Mesendoderm (in vitro differentiated cells): Measurements from ENCODE around the gene PSMB7.

Source experiments
- DNase-seq: peaks from one replicate; pipeline ENCODE4 v3.0.0; 2013
- H2AK5ac ChIP-seq: 2 replicates; pipeline ENCODE4 v1.6.1; 2013; ENCODE audit warnings: low read length, inconsistent platforms
- H2BK120ac ChIP-seq: 2 replicates; pipeline ENCODE4 v1.6.1; 2013; ENCODE audit warnings: low read depth, mild to moderate bottlenecking, low read length, moderate library complexity, mixed read lengths
- H2BK15ac ChIP-seq: replicated peaks from 2 replicates; pipeline ENCODE4 v1.6.1; 2013; ENCODE audit warnings: low read depth, mild to moderate bottlenecking, moderate library complexity
- H2BK5ac ChIP-seq: 2 replicates; pipeline ENCODE4 v1.6.1; 2013; ENCODE audit warnings: low read length, inconsistent platforms
- H3K18ac ChIP-seq: 2 replicates; pipeline ENCODE4 v1.6.1; 2013; ENCODE audit warnings: mild to moderate bottlenecking, low read length, mixed read lengths
- H3K23ac ChIP-seq: one replicate; pipeline ENCODE4 v1.6.1; 2013; ENCODE audit warnings: low read length
- H3K27ac ChIP-seq: 2 replicates; pipeline ENCODE4 v1.5.1; 2013; ENCODE audit warnings: low read depth, mild to moderate bottlenecking, inconsistent platforms, low read length, moderate library complexity
- H3K27me3 ChIP-seq: 2 replicates; pipeline ENCODE4 v1.6.1; 2013; ENCODE audit warnings: low read length, control low read depth, mild to moderate bottlenecking, inconsistent platforms; ENCODE audit not compliant: insufficient read depth, poor library complexity
- H3K36me3 ChIP-seq: 2 replicates; pipeline ENCODE4 v1.6.1; 2013; ENCODE audit warnings: low read length, inconsistent platforms; ENCODE audit not compliant: control insufficient read depth, insufficient read depth
- H3K4ac ChIP-seq: one replicate; pipeline ENCODE4 v1.6.1; 2013; ENCODE audit warnings: low read depth, mild to moderate bottlenecking, low read length, moderate library complexity
- H3K4me1 ChIP-seq: 2 replicates; pipeline ENCODE4 v1.6.1; 2013; ENCODE audit warnings: low read depth, low read length, inconsistent platforms; ENCODE audit not compliant: control insufficient read depth
- H3K4me2 ChIP-seq: 2 replicates; pipeline ENCODE4 v1.6.1; 2013; ENCODE audit warnings: low read length
- H3K4me3 ChIP-seq: 2 replicates; pipeline ENCODE4 v1.5.1; 2013; ENCODE audit warnings: mild to moderate bottlenecking, low read length
- H3K56ac ChIP-seq: one replicate; pipeline ENCODE4 v1.6.1; 2013; ENCODE audit warnings: low read length
- H3K79me1 ChIP-seq: 2 replicates; pipeline ENCODE4 v1.6.1; 2013; ENCODE audit warnings: low read length, inconsistent platforms
- H3K79me2 ChIP-seq: 2 replicates; pipeline ENCODE4 v1.6.1; 2013; ENCODE audit warnings: mild to moderate bottlenecking, low read length; ENCODE audit not compliant: control insufficient read depth, insufficient read depth
- H3K9ac ChIP-seq: 2 replicates; pipeline ENCODE4 v1.6.1; 2013; ENCODE audit warnings: low read length, inconsistent platforms
- H4K5ac ChIP-seq: one replicate; pipeline ENCODE4 v1.6.1; 2013; ENCODE audit warnings: low read length
- H4K8ac ChIP-seq: one replicate; pipeline ENCODE4 v1.6.1; 2013; ENCODE audit warnings: low read depth, mild to moderate bottlenecking, control low read depth, low read length, moderate library complexity
- WGBS: extraction: QIAGEN DNeasy Blood & Tissue Kit; methylation state at CpG from one replicate; pipeline ENCODE4 v1.1.7; 2013; ENCODE audit warnings: low lambda C conversion rate, missing lambda C conversion rate; ENCODE audit not compliant: insufficient coverage; ENCODE audit errors: extremely low coverage; 5-methylcytosine and 5-hydroxymethylcytosine counted together

PSMB7 gene

GRCh38 chr9:124414612-124415011 is 630 bp downstream of the PSMB7 start:
- no CpG with 5 or more reads among the region's 13 CpGs for WGBS
- Histone ChIP-seq H4K5ac (no peak overlapping the region), H2BK15ac (no peak overlapping the region), H3K4me2 (peak overlapping the region; percentile 72), H4K8ac (no peak overlapping the region), H3K79me2 (peaks cover 10% of the 10 kb centered on the region), H3K56ac (peak overlapping the region; percentile 80), H2AK5ac (no peak overlapping the region), H3K4me1 (no peaks in the 10 kb centered on the region), H3K79me1 (peaks cover 5% of the 10 kb centered on the region), H3K23ac (no peak overlapping the region), H3K4ac (peak overlapping the region; percentile 73), H3K27ac (no peak overlapping the region), H3K9ac (peak overlapping the region; percentile 56), H3K36me3 (peaks cover 5% of the 10 kb centered on the region), H3K27me3 (no peaks in the 10 kb centered on the region), H3K18ac (no peak overlapping the region), H3K4me3 (peak overlapping the region; percentile 48), H2BK120ac (no peak overlapping the region), H2BK5ac (no peak overlapping the region)
- DNase-seq, result no peak

- WGBS, result no CpG with 5 or more reads among the region's 3 CpGs
- Histone ChIP-seq H2BK15ac (no peak overlapping the region), H4K5ac (no peak overlapping the region), H3K23ac (no peak overlapping the region), H2AK5ac (no peak overlapping the region), H2BK120ac (no peak overlapping the region), H4K8ac (no peak overlapping the region), H3K27me3 (no peaks in the 10 kb centered on the region), H3K27ac (no peak overlapping the region), H2BK5ac (no peak overlapping the region), H3K9ac (no peak overlapping the region), H3K79me2 (peaks cover 17% of the 10 kb centered on the region), H3K18ac (no peak overlapping the region), H3K79me1 (peaks cover 10% of the 10 kb centered on the region), H3K36me3 (peaks cover 6% of the 10 kb centered on the region), H3K56ac (no peak overlapping the region), H3K4ac (no peak overlapping the region), H3K4me3 (no peak overlapping the region), H3K4me2 (no peak overlapping the region), H3K4me1 (no peaks in the 10 kb centered on the region)
- DNase-seq, result no peak
Measured at GRCh38 chr9:124412228-124412575, 3.0 kb downstream of the PSMB7 start.

GRCh38 chr9:124411514-124412227 is 3.6 kb downstream of the PSMB7 start:
- no peak for DNase-seq
- Histone ChIP-seq H3K4ac (no peak overlapping the region), H3K79me2 (peaks cover 17% of the 10 kb centered on the region), H4K8ac (no peak overlapping the region), H3K4me1 (no peaks in the 10 kb centered on the region), H4K5ac (no peak overlapping the region), H3K23ac (no peak overlapping the region), H2AK5ac (no peak overlapping the region), H3K4me2 (no peak overlapping the region), H3K79me1 (peaks cover 10% of the 10 kb centered on the region), H3K18ac (no peak overlapping the region), H3K27me3 (no peaks in the 10 kb centered on the region), H3K27ac (no peak overlapping the region), H2BK5ac (no peak overlapping the region), H3K56ac (no peak overlapping the region), H2BK15ac (no peak overlapping the region), H3K36me3 (peaks cover 6% of the 10 kb centered on the region), H2BK120ac (no peak overlapping the region), H3K9ac (no peak overlapping the region), H3K4me3 (no peak overlapping the region)
- WGBS, result no CpG with 5 or more reads among the region's 5 CpGs

- H3K27ac ChIP-seq, result no peak overlapping the region
- H3K4me2 ChIP-seq, result no peak overlapping the region
- H3K79me1 ChIP-seq, result peaks cover 10% of the 10 kb centered on the region
- H3K27me3 ChIP-seq, result no peaks in the 10 kb centered on the region
- H2BK15ac ChIP-seq, result no peak overlapping the region
- H4K5ac ChIP-seq, result no peak overlapping the region
- H2AK5ac ChIP-seq, result no peak overlapping the region
- H2BK120ac ChIP-seq, result no peak overlapping the region
- H3K9ac ChIP-seq, result no peak overlapping the region
- H3K4me1 ChIP-seq, result no peaks in the 10 kb centered on the region
- no peak overlapping the region for H4K8ac ChIP-seq
- no peak for DNase-seq
- peaks cover 17% of the 10 kb centered on the region for H3K79me2 ChIP-seq
- peaks cover 6% of the 10 kb centered on the region for H3K36me3 ChIP-seq
- WGBS, result no CpG with 5 or more reads among the region's 3 CpGs
- no peak overlapping the region for H3K18ac ChIP-seq
- H3K56ac ChIP-seq, result no peak overlapping the region
- no peak overlapping the region for H2BK5ac ChIP-seq
- H3K4ac ChIP-seq, result no peak overlapping the region
- no peak overlapping the region for H3K23ac ChIP-seq
- H3K4me3 ChIP-seq, result no peak overlapping the region
Measured at GRCh38 chr9:124410321-124410913, 4.8 kb downstream of the PSMB7 start.

- Histone ChIP-seq H4K8ac (no peak overlapping the region), H3K18ac (no peak overlapping the region), H3K56ac (no peak overlapping the region), H4K5ac (no peak overlapping the region), H3K4me1 (no peaks in the 10 kb centered on the region), H3K27ac (no peak overlapping the region), H3K36me3 (peaks cover 10% of the 10 kb centered on the region), H3K4me3 (no peak overlapping the region), H3K9ac (no peak overlapping the region), H3K79me1 (peaks cover 7% of the 10 kb centered on the region), H2BK15ac (no peak overlapping the region), H3K4me2 (no peak overlapping the region), H2AK5ac (no peak overlapping the region), H2BK120ac (no peak overlapping the region), H3K4ac (no peak overlapping the region), H3K23ac (no peak overlapping the region), H3K27me3 (no peaks in the 10 kb centered on the region), H2BK5ac (no peak overlapping the region), H3K79me2 (peaks cover 10% of the 10 kb centered on the region)
- WGBS, result no CpG with 5 or more reads among the region's 3 CpGs
- no peak for DNase-seq
Measured at GRCh38 chr9:124409410-124409809, 5.8 kb downstream of the PSMB7 start.

GRCh38 chr9:124403246-124403645 is 12.0 kb downstream of the PSMB7 start:
- no CpG with 5 or more reads among the region's 4 CpGs for WGBS
- peaks cover 5% of the 10 kb centered on the region for H3K36me3 ChIP-seq

More at GRCh38 chr9:124403246-124403645, 12.0 kb downstream of the PSMB7 start:
- H3K4ac ChIP-seq, result no peak overlapping the region
- no peak overlapping the region for H4K5ac ChIP-seq
- no peak overlapping the region for H3K27ac ChIP-seq
- no peak overlapping the region for H3K9ac ChIP-seq
- H3K79me1 ChIP-seq, result peaks cover 16% of the 10 kb centered on the region
- H3K27me3 ChIP-seq, result no peaks in the 10 kb centered on the region
- no peak overlapping the region for H3K23ac ChIP-seq
- H3K79me2 ChIP-seq, result peaks cover 29% of the 10 kb centered on the region
- no peak overlapping the region for H3K4me3 ChIP-seq
- H2BK120ac ChIP-seq, result no peak overlapping the region
- no peak overlapping the region for H2AK5ac ChIP-seq
- H2BK5ac ChIP-seq, result no peak overlapping the region
- peaks cover 9% of the 10 kb centered on the region for H3K4me1 ChIP-seq
- no peak overlapping the region for H2BK15ac ChIP-seq
- no peak for DNase-seq
- no peak overlapping the region for H3K4me2 ChIP-seq
- H3K18ac ChIP-seq, result no peak overlapping the region
- no peak overlapping the region for H3K56ac ChIP-seq
- no peak overlapping the region for H4K8ac ChIP-seq
